HepG2 (cell line): Measurements from ENCODE around the gene SART1. TPM values are rescaled to one million over a fixed set of nuclear protein-coding genes. Genes with fewer than 3 reads are reported as not detected.

Experiments used
- ATAC-seq: fragments of 200-7000 bp; cut with Tn5 transposase; 3 replicates; pipeline ENCODE4 v1.9.1; 2020; ENCODE audit warnings: mild to moderate bottlenecking, moderate library complexity
- BruUV-seq: library from RNA; stranded (reverse); fragments of 400-500 nt; replicated peaks from 2 replicates; lab custom pipeline; 2021; lab: Mats Ljungman, UMichigan
- CTCF ChIA-PET: fragments of 300-600 bp; formaldehyde crosslinking; extraction: SDS; loops from one replicate; lab custom pipeline; 2021; ENCODE audit warnings: low total read pairs, inconsistent platforms, low intra/inter-chr PET ratio; lab: Yijun Ruan, JAX
- POLR2A ChIA-PET: fragments of 350-600 bp; sonication (Branson Sonifier 250); formaldehyde crosslinking; loops from one replicate; lab custom pipeline; 2020; ENCODE audit warnings: antibody characterized with exemption, inconsistent platforms; lab: Yijun Ruan, JAX
- DNase-seq: peaks from one replicate; pipeline ENCODE4 v3.0.0-alpha.2; 2015; ENCODE audit warnings: low spot score
- FAIRE-seq: peaks from 3 replicates; lab custom pipeline; 2011; peaks lifted over from hg19 to GRCh38; lab: Jason Lieb, UNC
- H2AFZ ChIP-seq: one replicate; pipeline ENCODE4 v1.6.1; 2011; ENCODE audit warnings: low read length, inconsistent platforms
- H3K27ac ChIP-seq: fragments of 300-600 bp; 3 replicates; pipeline ENCODE4 v1.8.0; 2011; ENCODE audit warnings: mixed run types, mild to moderate bottlenecking, mixed read lengths, low read length, inconsistent platforms; ENCODE audit not compliant: insufficient read depth; ENCODE audit errors: extremely low read length
- H3K27me3 ChIP-seq, 2 experiments: fragments of 200-600 bp in 1 of 2; 2 replicates in 1 of 2; 3 replicates in 1 of 2; pipeline versions ENCODE4 v1.6.0 to v1.8.0; 2011; ENCODE audit warnings: low read length in 2 of 2, mild to moderate bottlenecking in 2 of 2, moderate library complexity in 2 of 2, inconsistent platforms in 1 of 2; ENCODE audit not compliant: insufficient read depth in 2 of 2, control insufficient read depth in 1 of 2
- H3K36me3 ChIP-seq, 2 experiments: fragments of 200-600 bp in 1 of 2; replicated peaks in 1 of 2; 2 replicates in 1 of 2; 3 replicates in 1 of 2; pipeline versions ENCODE4 v1.5.1 to v1.8.0; 2011; ENCODE audit warnings: low read length in 2 of 2, inconsistent platforms in 1 of 2; ENCODE audit not compliant: insufficient read depth in 2 of 2, control insufficient read depth in 1 of 2
- H3K4me1 ChIP-seq: 2 replicates; pipeline ENCODE4 v1.5.1; 2012; ENCODE audit warnings: low read length, inconsistent platforms; ENCODE audit not compliant: insufficient read depth
- H3K4me2 ChIP-seq: 2 replicates; pipeline ENCODE4 v1.6.0; 2011; ENCODE audit warnings: low read depth, low read length, inconsistent platforms
- H3K4me3 ChIP-seq, 3 experiments: fragments of 200-600 bp in 1 of 3; sonication (generic), shearing (Covaris generic) in 1 of 3; replicated peaks in 1 of 3; 2 replicates each; pipeline ENCODE4 v1.5.1; 2011 to 2016; ENCODE audit warnings: low read length in 3 of 3, inconsistent platforms in 2 of 3, low read depth in 2 of 3, mild to moderate bottlenecking in 2 of 3, control low read depth in 1 of 3, mixed read lengths in 1 of 3; ENCODE audit not compliant: insufficient read depth in 1 of 3
- H3K79me2 ChIP-seq: one replicate; pipeline ENCODE4 v1.6.1; 2011; ENCODE audit warnings: low read length, inconsistent platforms; ENCODE audit not compliant: insufficient read depth
- H3K9ac ChIP-seq: 2 replicates; pipeline ENCODE4 v1.6.0; 2011; ENCODE audit warnings: mild to moderate bottlenecking, low read depth, low read length, inconsistent platforms; ENCODE audit not compliant: insufficient read depth
- H3K9me3 ChIP-seq: 2 replicates; pipeline ENCODE4 v1.5.1; 2012; ENCODE audit warnings: mild to moderate bottlenecking, low read length
- H4K20me1 ChIP-seq: 2 replicates; pipeline ENCODE4 v1.6.0; 2011; ENCODE audit warnings: inconsistent platforms, mild to moderate bottlenecking, low read length, moderate library complexity; ENCODE audit not compliant: insufficient read depth
- ATM ChIP-seq: fragments of 450-650 bp; IDR thresholded peaks from 2 replicates; pipeline ENCODE4 v1.7.1; 2017; ENCODE audit warnings: mild to moderate bottlenecking, borderline replicate concordance
- ATRX ChIP-seq: sonication (generic); formaldehyde crosslinking; IDR thresholded peaks from 2 replicates; pipeline ENCODE4 v1.4.0; 2020; ENCODE audit warnings: missing genetic modification reagents, borderline replicate concordance
- NR1H2 ChIP-seq: sonication (generic); formaldehyde crosslinking; IDR thresholded peaks from 2 replicates; pipeline ENCODE4 v1.8.1; 2022; ENCODE audit warnings: low read depth, missing genetic modification reagents, borderline replicate concordance
- PCBP2 ChIP-seq: fragments of 200-400 bp; formaldehyde crosslinking; optimal IDR thresholded peaks from 2 replicates; pipeline ENCODE3; 2018; ENCODE audit warnings: low read length, low read depth; ENCODE audit not compliant: poor library complexity, severe bottlenecking
- SOX6 ChIP-seq, 2 experiments: fragments of 450-650 bp in 1 of 2; sonication (generic) in 1 of 2; formaldehyde crosslinking in 1 of 2; IDR thresholded peaks; 2 replicates each; pipeline versions ENCODE4 v1.4.0 to v1.6.1; 2017 to 2020; ENCODE audit warnings: antibody characterized with exemption in 1 of 2, mild to moderate bottlenecking in 1 of 2, missing genetic modification reagents in 1 of 2
- ZFX ChIP-seq: sonication (generic); formaldehyde crosslinking; IDR thresholded peaks from 2 replicates; pipeline ENCODE4 v1.4.0; 2020; ENCODE audit warnings: mild to moderate bottlenecking, low read depth, missing genetic modification reagents, moderate library complexity
- ZNF17 ChIP-seq: sonication (generic); formaldehyde crosslinking; IDR thresholded peaks from 2 replicates; pipeline ENCODE4 v1.5.0; 2020; ENCODE audit warnings: mild to moderate bottlenecking, missing genetic modification reagents
- ZNF790 ChIP-seq: sonication (generic); formaldehyde crosslinking; IDR thresholded peaks from 2 replicates; pipeline ENCODE4 v1.8.0; 2022; ENCODE audit warnings: missing genetic modification reagents, mild to moderate bottlenecking, borderline replicate concordance
- WGBS: methylation state at CpG from one replicate; pipeline ENCODE4 v1.1.6; 2017; ENCODE audit warnings: low lambda C conversion rate; 5-methylcytosine and 5-hydroxymethylcytosine counted together
- in situ Hi-C: cut with HindIII; loops from 2 replicates; pipeline ENCODE4 v1.10.0; 2017; ENCODE audit warnings: low pct_unique_long_range_greater_than_20kb; ENCODE audit not compliant: extremely low pct_ligation_motif_present
- intact Hi-C: fragments of 100-400 bp; cut with micrococcal nuclease; formaldehyde crosslinking; loops from one replicate; pipeline ENCODE4 v1.10.0; 2022; ENCODE audit not compliant: unreplicated experiment
- polyA plus RNA-seq, 8 experiments: library from polyadenylated mRNA; depleted of rRNA in 3 of 8; stranded (reverse) in 7 of 8; unstranded in 1 of 8; fragments of >200 nt; fragmentation: Illumina TruSeq in 4 of 8; extraction: Trizol in 4 of 8; gene quantifications; 2 replicates each; pipeline versions ENCODE4 v1.2.1 to v1.2.3, GENCODE V29; 2011 to 2016; ENCODE audit warnings: low read depth in 4 of 8, missing spikeins in 1 of 8, mixed read lengths in 1 of 8; ENCODE audit not compliant: insufficient read depth in 1 of 8
- total RNA-seq, 5 experiments: library from RNA; depleted of rRNA; stranded (reverse); fragments of >200 nt; fragmentation: Illumina TruSeq; extraction: Trizol; gene quantifications; 2 replicates each; pipeline ENCODE4 v1.2.3, GENCODE V29; 2016; ENCODE audit warnings: low read depth in 1 of 5
- TF ChIP-seq, protein P1 (sequence below): sonication (generic); formaldehyde crosslinking; IDR thresholded peaks from 2 replicates; pipeline ENCODE4 v1.5.0; 2020; ENCODE audit warnings: missing genetic modification reagents, mild to moderate bottlenecking, borderline replicate concordance
- TF ChIP-seq, protein P2 (sequence below): sonication (generic); formaldehyde crosslinking; IDR thresholded peaks from 2 replicates; pipeline ENCODE4 v1.4.0; 2020; ENCODE audit warnings: missing genetic modification reagents
- TF ChIP-seq, protein P3 (sequence below): sonication (generic); formaldehyde crosslinking; IDR thresholded peaks from 2 replicates; pipeline ENCODE4 v1.5.0; 2020; ENCODE audit warnings: mild to moderate bottlenecking, missing genetic modification reagents
- TF ChIP-seq, protein P4 (sequence below): IDR thresholded peaks from 2 replicates; pipeline ENCODE4 v1.4.0; 2020; ENCODE audit warnings: mild to moderate bottlenecking, missing genetic modification reagents

SART1 gene
- total and polyA plus RNA-seq, 2 of the 13 experiments (the other 11 are each of a cell fraction or from before 2014, with no cell fraction given), result 11.3 to 22.5 TPM

DNA sequence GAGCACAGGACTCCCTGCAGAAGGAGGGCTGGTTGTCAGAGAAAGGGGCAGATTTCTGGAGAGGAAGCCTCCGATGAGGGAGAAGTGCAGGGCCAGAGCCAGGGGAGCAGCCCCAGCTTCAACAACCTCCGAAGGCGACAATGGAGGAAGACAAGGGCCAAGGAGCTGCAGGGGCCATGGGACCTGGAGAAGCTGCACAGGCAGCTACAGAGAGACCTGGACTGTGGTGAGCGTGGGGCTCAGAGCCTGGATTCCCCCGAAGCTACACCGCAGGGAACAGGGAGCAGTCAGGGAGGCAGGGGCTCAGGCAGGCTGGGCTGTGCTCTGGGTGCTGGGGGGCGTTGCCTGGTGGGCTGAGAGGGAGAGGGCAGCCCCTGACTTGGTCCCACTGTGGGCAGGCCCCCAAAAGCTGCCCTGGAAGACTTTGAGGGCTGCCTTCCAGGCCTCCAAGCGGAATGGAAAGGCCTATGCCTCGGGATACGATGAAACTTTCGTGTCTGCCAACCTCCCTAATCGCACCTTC lies 13.9 kb upstream of the SART1 start:
- peaks cover 0 to 22% of the 10 kb centered on the region in 2 experiments; a peak in 4 of 5 replicates for H3K27me3 ChIP-seq
- no peaks in the 10 kb centered on the region for H3K9me3 ChIP-seq
- peak; percentile 34 for ATAC-seq
- 64% methylated on average over 8 of the region's 12 CpGs for WGBS
- ChIA-PET POLR2A (interaction anchor here (1.0 to 1.6 kb wide), 6 partner anchors 13 to 59 kb away, joined by 3 to 9 read pairs (median 4); partner anchors contain the start of genes CCDC85B, FIBP and FOSL1), CTCF (no interaction called here)
- H3K79me2 ChIP-seq, result no peaks in the 10 kb centered on the region
- no peaks in the 10 kb centered on the region for H4K20me1 ChIP-seq
- no peak for DNase-seq
- intact Hi-C loops (no loop called here), in situ Hi-C loops (no loop called here)
- peaks cover 76% of the 10 kb centered on the region for H3K4me1 ChIP-seq
- H3K4me3 ChIP-seq, result peak overlapping the region; percentile 26 to 64 (median 51)
- peak overlapping the region; percentile 41; the same call in 1 of the 2 replicates for H3K9ac ChIP-seq
- H3K27ac ChIP-seq, result no peak overlapping the region
- FAIRE-seq, result no peak
- peak overlapping the region; percentile 40 for H2AFZ ChIP-seq
- H3K4me2 ChIP-seq, result peak overlapping the region; percentile 67
- no TSS peak for BruUV-seq
- H3K36me3 ChIP-seq, result no peaks in the 10 kb centered on the region
- TF ChIP-seq, protein P1, sequence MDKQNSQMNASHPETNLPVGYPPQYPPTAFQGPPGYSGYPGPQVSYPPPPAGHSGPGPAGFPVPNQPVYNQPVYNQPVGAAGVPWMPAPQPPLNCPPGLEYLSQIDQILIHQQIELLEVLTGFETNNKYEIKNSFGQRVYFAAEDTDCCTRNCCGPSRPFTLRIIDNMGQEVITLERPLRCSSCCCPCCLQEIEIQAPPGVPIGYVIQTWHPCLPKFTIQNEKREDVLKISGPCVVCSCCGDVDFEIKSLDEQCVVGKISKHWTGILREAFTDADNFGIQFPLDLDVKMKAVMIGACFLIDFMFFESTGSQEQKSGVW (CRISPR knock-in tag), result no peak
- TF ChIP-seq ZNF17 (CRISPR knock-in tag) (no peak), NR1H2 (CRISPR knock-in tag) (no peak), PCBP2 (no peak), SOX6 (IDR thresholded peaks at IDR 0.05) (no peak), SOX6 (CRISPR knock-in tag; IDR thresholded peaks at IDR 0.05) (0 out of 2 replicates have a peak, but pooled peaks have one; percentile 1), ATRX (no peak), ZFX (0 out of 2 replicates have a peak, but pooled peaks have one; percentile 17), ATM (no peak), ZNF790 (CRISPR knock-in tag) (no peak)
- TF ChIP-seq, protein P2, sequence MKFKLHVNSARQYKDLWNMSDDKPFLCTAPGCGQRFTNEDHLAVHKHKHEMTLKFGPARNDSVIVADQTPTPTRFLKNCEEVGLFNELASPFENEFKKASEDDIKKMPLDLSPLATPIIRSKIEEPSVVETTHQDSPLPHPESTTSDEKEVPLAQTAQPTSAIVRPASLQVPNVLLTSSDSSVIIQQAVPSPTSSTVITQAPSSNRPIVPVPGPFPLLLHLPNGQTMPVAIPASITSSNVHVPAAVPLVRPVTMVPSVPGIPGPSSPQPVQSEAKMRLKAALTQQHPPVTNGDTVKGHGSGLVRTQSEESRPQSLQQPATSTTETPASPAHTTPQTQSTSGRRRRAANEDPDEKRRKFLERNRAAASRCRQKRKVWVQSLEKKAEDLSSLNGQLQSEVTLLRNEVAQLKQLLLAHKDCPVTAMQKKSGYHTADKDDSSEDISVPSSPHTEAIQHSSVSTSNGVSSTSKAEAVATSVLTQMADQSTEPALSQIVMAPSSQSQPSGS (CRISPR knock-in tag), result no peak
- TF ChIP-seq, protein P3, sequence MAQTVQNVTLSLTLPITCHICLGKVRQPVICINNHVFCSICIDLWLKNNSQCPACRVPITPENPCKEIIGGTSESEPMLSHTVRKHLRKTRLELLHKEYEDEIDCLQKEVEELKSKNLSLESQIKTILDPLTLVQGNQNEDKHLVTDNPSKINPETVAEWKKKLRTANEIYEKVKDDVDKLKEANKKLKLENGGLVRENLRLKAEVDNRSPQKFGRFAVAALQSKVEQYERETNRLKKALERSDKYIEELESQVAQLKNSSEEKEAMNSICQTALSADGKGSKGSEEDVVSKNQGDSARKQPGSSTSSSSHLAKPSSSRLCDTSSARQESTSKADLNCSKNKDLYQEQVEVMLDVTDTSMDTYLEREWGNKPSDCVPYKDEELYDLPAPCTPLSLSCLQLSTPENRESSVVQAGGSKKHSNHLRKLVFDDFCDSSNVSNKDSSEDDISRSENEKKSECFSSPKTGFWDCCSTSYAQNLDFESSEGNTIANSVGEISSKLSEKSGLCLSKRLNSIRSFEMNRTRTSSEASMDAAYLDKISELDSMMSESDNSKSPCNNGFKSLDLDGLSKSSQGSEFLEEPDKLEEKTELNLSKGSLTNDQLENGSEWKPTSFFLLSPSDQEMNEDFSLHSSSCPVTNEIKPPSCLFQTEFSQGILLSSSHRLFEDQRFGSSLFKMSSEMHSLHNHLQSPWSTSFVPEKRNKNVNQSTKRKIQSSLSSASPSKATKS (CRISPR knock-in tag), result no peak
- TF ChIP-seq, protein P4, sequence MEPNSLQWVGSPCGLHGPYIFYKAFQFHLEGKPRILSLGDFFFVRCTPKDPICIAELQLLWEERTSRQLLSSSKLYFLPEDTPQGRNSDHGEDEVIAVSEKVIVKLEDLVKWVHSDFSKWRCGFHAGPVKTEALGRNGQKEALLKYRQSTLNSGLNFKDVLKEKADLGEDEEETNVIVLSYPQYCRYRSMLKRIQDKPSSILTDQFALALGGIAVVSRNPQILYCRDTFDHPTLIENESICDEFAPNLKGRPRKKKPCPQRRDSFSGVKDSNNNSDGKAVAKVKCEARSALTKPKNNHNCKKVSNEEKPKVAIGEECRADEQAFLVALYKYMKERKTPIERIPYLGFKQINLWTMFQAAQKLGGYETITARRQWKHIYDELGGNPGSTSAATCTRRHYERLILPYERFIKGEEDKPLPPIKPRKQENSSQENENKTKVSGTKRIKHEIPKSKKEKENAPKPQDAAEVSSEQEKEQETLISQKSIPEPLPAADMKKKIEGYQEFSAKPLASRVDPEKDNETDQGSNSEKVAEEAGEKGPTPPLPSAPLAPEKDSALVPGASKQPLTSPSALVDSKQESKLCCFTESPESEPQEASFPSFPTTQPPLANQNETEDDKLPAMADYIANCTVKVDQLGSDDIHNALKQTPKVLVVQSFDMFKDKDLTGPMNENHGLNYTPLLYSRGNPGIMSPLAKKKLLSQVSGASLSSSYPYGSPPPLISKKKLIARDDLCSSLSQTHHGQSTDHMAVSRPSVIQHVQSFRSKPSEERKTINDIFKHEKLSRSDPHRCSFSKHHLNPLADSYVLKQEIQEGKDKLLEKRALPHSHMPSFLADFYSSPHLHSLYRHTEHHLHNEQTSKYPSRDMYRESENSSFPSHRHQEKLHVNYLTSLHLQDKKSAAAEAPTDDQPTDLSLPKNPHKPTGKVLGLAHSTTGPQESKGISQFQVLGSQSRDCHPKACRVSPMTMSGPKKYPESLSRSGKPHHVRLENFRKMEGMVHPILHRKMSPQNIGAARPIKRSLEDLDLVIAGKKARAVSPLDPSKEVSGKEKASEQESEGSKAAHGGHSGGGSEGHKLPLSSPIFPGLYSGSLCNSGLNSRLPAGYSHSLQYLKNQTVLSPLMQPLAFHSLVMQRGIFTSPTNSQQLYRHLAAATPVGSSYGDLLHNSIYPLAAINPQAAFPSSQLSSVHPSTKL (CRISPR knock-in tag), result no peak
